ENCODE results near the gene PRDM16.
"Not testable (repeated sequence)": the region's sequence is repeated elsewhere in the genome, so short reads cannot be mapped to it uniquely, and the experiment has no call there.

Gene PRDM16

GRCh38 chr1:3148171-3148570 is 79.2 kb downstream of the PRDM16 start:
- no peak for DNase-seq

GRCh38 chr1:3149277-3149676 is 80.3 kb downstream of the PRDM16 start:
- DNase-seq, result no peak

- no peak for DNase-seq
These were observed 82.5 kb downstream of the PRDM16 start for GRCh38 chr1:3151456-3151855.

- no peak for DNase-seq
These were observed 83.1 kb downstream of the PRDM16 start for GRCh38 chr1:3152143-3152542.

- no peak for DNase-seq
These were observed 84.2 kb downstream of the PRDM16 start for GRCh38 chr1:3153197-3153596.

- no peak for DNase-seq
These were observed 85.1 kb downstream of the PRDM16 start for GRCh38 chr1:3153902-3154795.

- DNase-seq, result no peak
These were observed 86.3 kb downstream of the PRDM16 start for GRCh38 chr1:3155056-3155925.

GRCh38 chr1:3155926-3156220 is 86.9 kb downstream of the PRDM16 start:
- no peak for DNase-seq

GRCh38 chr1:3156936-3157335 is 87.9 kb downstream of the PRDM16 start:
- no peak for DNase-seq

GRCh38 chr1:3158347-3158746 is 89.3 kb downstream of the PRDM16 start:
- DNase-seq, result no peak

- DNase-seq, result peak; percentile 12
These were observed 90.1 kb downstream of the PRDM16 start for GRCh38 chr1:3159121-3159520.

GRCh38 chr1:3159996-3160395 is 91.0 kb downstream of the PRDM16 start:
- no peak for DNase-seq

- no peak for DNase-seq
These were observed 91.7 kb downstream of the PRDM16 start for GRCh38 chr1:3160647-3161145.

- no peak for DNase-seq
These were observed 92.3 kb downstream of the PRDM16 start for GRCh38 chr1:3161176-3161840.

- DNase-seq, result no peak
These were observed 93.4 kb downstream of the PRDM16 start for GRCh38 chr1:3162322-3162882.

GRCh38 chr1:3163356-3163755 is 94.4 kb downstream of the PRDM16 start:
- no peak for DNase-seq

- DNase-seq, result no peak
These were observed 95.7 kb downstream of the PRDM16 start for GRCh38 chr1:3164671-3165070.

GRCh38 chr1:3165189-3165588 is 96.2 kb downstream of the PRDM16 start:
- DNase-seq, result not testable (repeated sequence)

- no peak for DNase-seq
These were observed 97.4 kb downstream of the PRDM16 start for GRCh38 chr1:3166206-3166918.

- DNase-seq, result no peak
These were observed 98.3 kb downstream of the PRDM16 start for GRCh38 chr1:3167255-3167654.

GRCh38 chr1:3168678-3169077 is 99.7 kb downstream of the PRDM16 start:
- no peak for DNase-seq

GRCh38 chr1:3169665-3170356 is 100.8 kb downstream of the PRDM16 start:
- no peak for DNase-seq

Data from NCI-H82 (cell line).